HCT116 (cell line): ENCODE data around the gene LEFTY2.

Experiments
- ATF3 ChIP-seq: IDR thresholded peaks from 2 replicates; pipeline ENCODE4 v1.6.1; 2012
- EGR1 ChIP-seq: IDR thresholded peaks from 2 replicates; pipeline ENCODE4 v1.6.1; 2012; ENCODE audit warnings: low read depth
- EZH2 ChIP-seq: fragments of 200-600 bp; sonication (generic); IDR thresholded peaks from 2 replicates; pipeline ENCODE4 v1.6.1; 2017; ENCODE audit warnings: antibody characterized with exemption, mixed run types
- EZH2phosphoT487 ChIP-seq: fragments of 200-600 bp; IDR thresholded peaks from 2 replicates; pipeline ENCODE4 v1.6.1; 2018; ENCODE audit warnings: antibody characterized with exemption, borderline replicate concordance
- POLR2A ChIP-seq: IDR thresholded peaks from 2 replicates; pipeline ENCODE4 v1.7.0; 2011; ENCODE audit warnings: borderline replicate concordance; ENCODE audit not compliant: insufficient read depth, insufficient read length; ENCODE audit errors: extremely low read depth
- SIN3A ChIP-seq: IDR thresholded peaks from 2 replicates; pipeline ENCODE4 v1.6.1; 2012; ENCODE audit warnings: low read depth
- ZNF274 ChIP-seq: fragments of 200-500 bp; sonication (Bioruptor generic); IDR thresholded peaks from 2 replicates; pipeline ENCODE4 v1.6.1; 2014; ENCODE audit warnings: mild to moderate bottlenecking, low read depth, low read length, inconsistent platforms
- TF ChIP-seq, protein P1 (sequence below), 3 experiments: fragments of 200-600 bp in 1 of 3; sonication (generic) in 1 of 3; IDR thresholded peaks in 2 of 3; conservative IDR thresholded peaks in 1 of 3; 2 replicates each; pipeline ENCODE4 v1.5.1; 2012 to 2017; ENCODE audit warnings: low read depth in 2 of 3, low read length in 2 of 3, antibody characterized with exemption in 1 of 3, borderline replicate concordance in 1 of 3, control low read depth in 1 of 3, mild to moderate bottlenecking in 1 of 3, mixed read lengths in 1 of 3, mixed run types in 1 of 3, moderate library complexity in 1 of 3; ENCODE audit not compliant: insufficient read depth in 1 of 3
- TF ChIP-seq, protein P2 (sequence below): IDR thresholded peaks from 2 replicates; pipeline ENCODE4 v1.6.1; 2012
- TF ChIP-seq, protein P3 (sequence below): IDR thresholded peaks from 2 replicates; pipeline ENCODE4 v1.6.1; 2012; ENCODE audit warnings: low read depth

DNA sequence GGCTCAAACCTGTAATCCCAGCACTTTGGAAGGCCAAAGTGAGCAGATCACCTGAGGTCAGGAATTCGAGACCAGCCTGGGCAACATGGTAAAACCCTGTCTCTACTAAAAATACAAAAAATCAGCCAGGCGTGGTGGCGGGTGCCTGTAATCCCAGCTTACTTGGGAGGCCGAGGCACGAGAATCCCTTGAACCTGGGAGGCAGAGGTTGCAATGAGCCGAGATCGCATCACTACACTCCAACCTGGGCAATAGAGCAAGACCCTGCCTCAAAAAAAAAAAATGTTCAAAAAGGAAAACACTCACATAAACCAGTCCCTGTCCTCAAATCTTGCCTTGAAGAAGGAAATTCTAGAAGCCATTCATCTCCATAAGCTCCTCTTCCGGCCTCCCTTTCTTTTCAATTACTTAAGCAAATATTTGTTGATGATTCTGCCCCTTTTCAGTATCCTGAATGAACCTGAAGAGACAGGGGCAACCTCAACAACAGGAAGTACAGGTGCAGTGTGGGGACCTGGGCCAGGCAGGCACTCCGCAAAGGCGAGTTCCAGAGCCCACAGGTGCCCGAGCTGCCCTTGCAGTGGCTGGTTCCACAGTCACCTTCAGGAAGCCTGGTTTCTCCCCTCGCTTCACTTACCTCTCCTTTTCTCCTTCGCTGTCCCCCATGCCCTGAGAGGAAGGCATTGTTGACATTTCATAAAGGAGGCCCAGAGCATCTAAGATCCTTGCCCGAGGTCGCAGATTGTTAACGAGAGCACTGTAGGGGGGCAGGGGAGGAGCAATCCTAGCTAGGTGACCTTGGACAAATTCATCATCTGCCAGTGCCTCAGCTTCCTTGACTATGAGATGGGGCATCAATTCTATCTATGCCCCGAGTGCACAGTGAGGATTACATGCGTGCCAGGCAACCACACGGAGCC, 43.2 kb downstream of the LEFTY2 start:
- TF ChIP-seq POLR2A (no peak), ZNF274 (no peak), SIN3A (no peak), EZH2 (no peak), EZH2phosphoT487 (no peak), ATF3 (no peak), EGR1 (no peak)
- TF ChIP-seq, protein P1, sequence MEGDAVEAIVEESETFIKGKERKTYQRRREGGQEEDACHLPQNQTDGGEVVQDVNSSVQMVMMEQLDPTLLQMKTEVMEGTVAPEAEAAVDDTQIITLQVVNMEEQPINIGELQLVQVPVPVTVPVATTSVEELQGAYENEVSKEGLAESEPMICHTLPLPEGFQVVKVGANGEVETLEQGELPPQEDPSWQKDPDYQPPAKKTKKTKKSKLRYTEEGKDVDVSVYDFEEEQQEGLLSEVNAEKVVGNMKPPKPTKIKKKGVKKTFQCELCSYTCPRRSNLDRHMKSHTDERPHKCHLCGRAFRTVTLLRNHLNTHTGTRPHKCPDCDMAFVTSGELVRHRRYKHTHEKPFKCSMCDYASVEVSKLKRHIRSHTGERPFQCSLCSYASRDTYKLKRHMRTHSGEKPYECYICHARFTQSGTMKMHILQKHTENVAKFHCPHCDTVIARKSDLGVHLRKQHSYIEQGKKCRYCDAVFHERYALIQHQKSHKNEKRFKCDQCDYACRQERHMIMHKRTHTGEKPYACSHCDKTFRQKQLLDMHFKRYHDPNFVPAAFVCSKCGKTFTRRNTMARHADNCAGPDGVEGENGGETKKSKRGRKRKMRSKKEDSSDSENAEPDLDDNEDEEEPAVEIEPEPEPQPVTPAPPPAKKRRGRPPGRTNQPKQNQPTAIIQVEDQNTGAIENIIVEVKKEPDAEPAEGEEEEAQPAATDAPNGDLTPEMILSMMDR (IDR thresholded peaks at IDR 0.05 in 2 of 3, conservative IDR thresholded peaks at IDR 0.05 in 1 of 3; ENCODE audit: borderline replicate concordance in 1 of 3, insufficient read depth in 1 of 3, low read depth in 2 of 3, low read length in 2 of 3), result no peak
- TF ChIP-seq, protein P2, sequence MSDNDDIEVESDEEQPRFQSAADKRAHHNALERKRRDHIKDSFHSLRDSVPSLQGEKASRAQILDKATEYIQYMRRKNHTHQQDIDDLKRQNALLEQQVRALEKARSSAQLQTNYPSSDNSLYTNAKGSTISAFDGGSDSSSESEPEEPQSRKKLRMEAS, result no peak
- TF ChIP-seq, protein P3, sequence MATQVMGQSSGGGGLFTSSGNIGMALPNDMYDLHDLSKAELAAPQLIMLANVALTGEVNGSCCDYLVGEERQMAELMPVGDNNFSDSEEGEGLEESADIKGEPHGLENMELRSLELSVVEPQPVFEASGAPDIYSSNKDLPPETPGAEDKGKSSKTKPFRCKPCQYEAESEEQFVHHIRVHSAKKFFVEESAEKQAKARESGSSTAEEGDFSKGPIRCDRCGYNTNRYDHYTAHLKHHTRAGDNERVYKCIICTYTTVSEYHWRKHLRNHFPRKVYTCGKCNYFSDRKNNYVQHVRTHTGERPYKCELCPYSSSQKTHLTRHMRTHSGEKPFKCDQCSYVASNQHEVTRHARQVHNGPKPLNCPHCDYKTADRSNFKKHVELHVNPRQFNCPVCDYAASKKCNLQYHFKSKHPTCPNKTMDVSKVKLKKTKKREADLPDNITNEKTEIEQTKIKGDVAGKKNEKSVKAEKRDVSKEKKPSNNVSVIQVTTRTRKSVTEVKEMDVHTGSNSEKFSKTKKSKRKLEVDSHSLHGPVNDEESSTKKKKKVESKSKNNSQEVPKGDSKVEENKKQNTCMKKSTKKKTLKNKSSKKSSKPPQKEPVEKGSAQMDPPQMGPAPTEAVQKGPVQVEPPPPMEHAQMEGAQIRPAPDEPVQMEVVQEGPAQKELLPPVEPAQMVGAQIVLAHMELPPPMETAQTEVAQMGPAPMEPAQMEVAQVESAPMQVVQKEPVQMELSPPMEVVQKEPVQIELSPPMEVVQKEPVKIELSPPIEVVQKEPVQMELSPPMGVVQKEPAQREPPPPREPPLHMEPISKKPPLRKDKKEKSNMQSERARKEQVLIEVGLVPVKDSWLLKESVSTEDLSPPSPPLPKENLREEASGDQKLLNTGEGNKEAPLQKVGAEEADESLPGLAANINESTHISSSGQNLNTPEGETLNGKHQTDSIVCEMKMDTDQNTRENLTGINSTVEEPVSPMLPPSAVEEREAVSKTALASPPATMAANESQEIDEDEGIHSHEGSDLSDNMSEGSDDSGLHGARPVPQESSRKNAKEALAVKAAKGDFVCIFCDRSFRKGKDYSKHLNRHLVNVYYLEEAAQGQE, result no peak
